Subcutaneous abdominal adipose tissue (tissue), 5 donors: ENCODE data around the gene TNFSF11.

Experiments
- H3K27ac ChIP-seq: one replicate; pipeline ENCODE4 v1.7.0; 2013; ENCODE audit warnings: low read depth, mild to moderate bottlenecking, inconsistent platforms, low read length, moderate library complexity
- H3K27me3 ChIP-seq, 5 donors: one replicate each; pipeline ENCODE4 v1.7.0; 2013; ENCODE audit warnings: low read length in 5 of 5, inconsistent platforms in 1 of 5; ENCODE audit not compliant: control insufficient read depth in 5 of 5, insufficient read depth in 4 of 5
- H3K36me3 ChIP-seq, 5 donors: one replicate each; pipeline ENCODE4 v1.7.0; 2013; ENCODE audit warnings: low read length in 5 of 5; ENCODE audit not compliant: control insufficient read depth in 5 of 5, insufficient read depth in 5 of 5
- H3K4me1 ChIP-seq, 5 donors: one replicate each; pipeline ENCODE4 v1.7.0; 2013; ENCODE audit warnings: low read length in 5 of 5, mild to moderate bottlenecking in 3 of 5, moderate library complexity in 1 of 5; ENCODE audit not compliant: control insufficient read depth in 5 of 5, insufficient read depth in 5 of 5
- H3K4me3 ChIP-seq, 5 donors: one replicate each; pipeline ENCODE4 v1.7.0; 2013; ENCODE audit warnings: low read length in 5 of 5, low read depth in 1 of 5
- H3K9ac ChIP-seq, 5 donors: one replicate each; pipeline ENCODE4 v1.7.0; 2013; ENCODE audit warnings: low read length in 5 of 5, mild to moderate bottlenecking in 4 of 5, moderate library complexity in 3 of 5
- H3K9me3 ChIP-seq, 5 donors: one replicate each; pipeline ENCODE4 v1.7.0; 2013; ENCODE audit warnings: low read length in 5 of 5; ENCODE audit not compliant: control insufficient read depth in 5 of 5
- donor health status: healthy.
- donor health status: healthy.
- donor health status: healthy.
- donor health status: healthy.
- donor health status: healthy.

The TNFSF11 gene

GRCh38 chr13:42543215-42543797, 30.6 kb upstream of the TNFSF11 start:
- no peak overlapping the region for H3K4me3 ChIP-seq
- H3K9me3 ChIP-seq: no peaks in the 10 kb centered on the region
- no peak overlapping the region for H3K9ac ChIP-seq
- no peaks in the 10 kb centered on the region for H3K27me3 ChIP-seq
- no peak overlapping the region for H3K27ac ChIP-seq
- no peaks in the 10 kb centered on the region for H3K4me1 ChIP-seq
- no peaks in the 10 kb centered on the region for H3K36me3 ChIP-seq

- Histone ChIP-seq H3K27me3 (no peaks in the 10 kb centered on the region), H3K9me3 (no peaks in the 10 kb centered on the region), H3K27ac (no peak overlapping the region), H3K4me1 (no peaks in the 10 kb centered on the region), H3K4me3 (no peak overlapping the region), H3K9ac (no peak overlapping the region), H3K36me3 (no peaks in the 10 kb centered on the region)
These were observed 29.6 kb upstream of the TNFSF11 start for GRCh38 chr13:42544246-42544926.

- Histone ChIP-seq H3K9me3 (no peaks in the 10 kb centered on the region), H3K36me3 (no peaks in the 10 kb centered on the region), H3K27me3 (no peaks in the 10 kb centered on the region), H3K27ac (no peak overlapping the region), H3K4me3 (no peak overlapping the region), H3K9ac (no peak overlapping the region), H3K4me1 (no peaks in the 10 kb centered on the region)
These were observed 28.1 kb upstream of the TNFSF11 start for GRCh38 chr13:42545842-42546241.

- Histone ChIP-seq H3K9me3 (no peaks in the 10 kb centered on the region), H3K36me3 (no peaks in the 10 kb centered on the region), H3K27ac (no peak overlapping the region), H3K4me1 (no peaks in the 10 kb centered on the region), H3K27me3 (no peaks in the 10 kb centered on the region), H3K4me3 (no peak overlapping the region), H3K9ac (no peak overlapping the region)
These were observed 26.3 kb upstream of the TNFSF11 start for GRCh38 chr13:42547612-42548011.

GRCh38 chr13:42548731-42549551, 25.0 kb upstream of the TNFSF11 start:
- Histone ChIP-seq H3K9me3 (no peaks in the 10 kb centered on the region), H3K9ac (no peak overlapping the region), H3K4me1 (no peaks in the 10 kb centered on the region), H3K27me3 (no peaks in the 10 kb centered on the region), H3K4me3 (no peak overlapping the region), H3K36me3 (no peaks in the 10 kb centered on the region), H3K27ac (no peak overlapping the region)

- H3K36me3 ChIP-seq: no peaks in the 10 kb centered on the region
- no peaks in the 10 kb centered on the region for H3K4me1 ChIP-seq
- H3K9me3 ChIP-seq: no peaks in the 10 kb centered on the region
- H3K4me3 ChIP-seq: no peak overlapping the region
- H3K27me3 ChIP-seq: no peaks in the 10 kb centered on the region
- no peak overlapping the region for H3K9ac ChIP-seq
- no peak overlapping the region for H3K27ac ChIP-seq
These were observed 24.4 kb upstream of the TNFSF11 start for GRCh38 chr13:42549552-42549936.

- no peaks in the 10 kb centered on the region for H3K36me3 ChIP-seq
- H3K27ac ChIP-seq: no peak overlapping the region
- no peak overlapping the region for H3K9ac ChIP-seq
- no peaks in the 10 kb centered on the region for H3K9me3 ChIP-seq
- no peaks in the 10 kb centered on the region for H3K27me3 ChIP-seq
- H3K4me1 ChIP-seq: no peaks in the 10 kb centered on the region
- H3K4me3 ChIP-seq: no peak overlapping the region
These were observed 22.3 kb upstream of the TNFSF11 start for GRCh38 chr13:42551611-42552010.

- no peak overlapping the region for H3K27ac ChIP-seq
- no peaks in the 10 kb centered on the region for H3K27me3 ChIP-seq
- H3K9ac ChIP-seq: no peak overlapping the region
- no peaks in the 10 kb centered on the region for H3K4me1 ChIP-seq
- no peaks in the 10 kb centered on the region for H3K9me3 ChIP-seq
- no peaks in the 10 kb centered on the region for H3K36me3 ChIP-seq
- H3K4me3 ChIP-seq: no peak overlapping the region
These were observed 20.6 kb upstream of the TNFSF11 start for GRCh38 chr13:42553098-42554046.

GRCh38 chr13:42559057-42559456, 14.9 kb upstream of the TNFSF11 start:
- H3K9ac ChIP-seq: no peak overlapping the region
- no peaks in the 10 kb centered on the region for H3K36me3 ChIP-seq
- H3K4me1 ChIP-seq: no peaks in the 10 kb centered on the region
- H3K9me3 ChIP-seq: peaks cover 3 to 7% (median 3%) of the 10 kb centered on the region in 5 donors
- H3K4me3 ChIP-seq: no peak overlapping the region
- H3K27me3 ChIP-seq: no peaks in the 10 kb centered on the region
- H3K27ac ChIP-seq: no peak overlapping the region
